GM12892 (cell line): Measurements from ENCODE around the gene UBE2E3.

ENCODE experiments used
- DNase-seq: peaks from one replicate; pipeline ENCODE4 v3.0.0; 2011; ENCODE audit not compliant: insufficient read length
- FAIRE-seq: peaks from 2 replicates; lab custom pipeline; 2011; peaks lifted over from hg19 to GRCh38; lab: Jason Lieb, UNC
- POLR2A ChIP-seq: IDR thresholded peaks from 2 replicates; pipeline ENCODE4 v1.6.1; 2011; ENCODE audit warnings: low read depth, low read length, control low read depth
- POLR2AphosphoS5 ChIP-seq: IDR thresholded peaks from 2 replicates; pipeline ENCODE4 v1.6.1; 2011; ENCODE audit warnings: low read depth, low read length, control low read depth
- TAF1 ChIP-seq: IDR thresholded peaks from 2 replicates; pipeline ENCODE4 v1.6.1; 2011; ENCODE audit warnings: low read depth, mild to moderate bottlenecking, control low read depth, low read length, borderline replicate concordance

UBE2E3 gene

GRCh38 chr2:180980943-180981911, 822 bp downstream of the UBE2E3 start:
- peak; percentile 9 for DNase-seq
- TF ChIP-seq POLR2AphosphoS5 = no peak
- no peak for TF ChIP-seq POLR2A
- no peak for TF ChIP-seq TAF1
- FAIRE-seq = peak; percentile 74

- FAIRE-seq (peak; percentile 85), DNase-seq (no peak)
- TF ChIP-seq TAF1 = no peak
- TF ChIP-seq POLR2A = no peak
- TF ChIP-seq POLR2AphosphoS5 = no peak
Measured at GRCh38 chr2:180983468-180984242, 3.2 kb downstream of the UBE2E3 start.

- no peak for DNase-seq
- TF ChIP-seq POLR2AphosphoS5 (no peak), POLR2A (no peak), TAF1 (no peak)
- no peak for FAIRE-seq
Measured at GRCh38 chr2:180985771-180986395, 5.5 kb downstream of the UBE2E3 start.

- no peak for FAIRE-seq
- TF ChIP-seq TAF1 = no peak
- no peak for TF ChIP-seq POLR2AphosphoS5
- TF ChIP-seq POLR2A = no peak
- DNase-seq = no peak
Measured at GRCh38 chr2:180987146-180987545, 6.7 kb downstream of the UBE2E3 start.

- DNase-seq (no peak), FAIRE-seq (no peak)
- TF ChIP-seq TAF1 (no peak), POLR2AphosphoS5 (no peak)
Measured at GRCh38 chr2:180990337-180990736, 9.9 kb downstream of the UBE2E3 start.

- DNase-seq (no peak), FAIRE-seq (peak; percentile 61)
- TF ChIP-seq TAF1 (no peak), POLR2AphosphoS5 (no peak), POLR2A (no peak)
Measured at GRCh38 chr2:180990794-180991193, 10.4 kb downstream of the UBE2E3 start.

- FAIRE-seq = no peak
- no peak for TF ChIP-seq POLR2AphosphoS5
- no peak for TF ChIP-seq TAF1
- TF ChIP-seq POLR2A = no peak
- no peak for DNase-seq
Measured at GRCh38 chr2:180991361-180991760, 11.0 kb downstream of the UBE2E3 start.

- TF ChIP-seq POLR2AphosphoS5 (no peak), TAF1 (no peak), POLR2A (no peak)
- DNase-seq = no peak
- FAIRE-seq = peak; percentile 78
Measured at GRCh38 chr2:180991820-180992219, 11.4 kb downstream of the UBE2E3 start.

- FAIRE-seq = peak; percentile 17
- no peak for DNase-seq
- TF ChIP-seq POLR2A (no peak), TAF1 (no peak), POLR2AphosphoS5 (no peak)
Measured at GRCh38 chr2:180992994-180993393, 12.6 kb downstream of the UBE2E3 start.

- TF ChIP-seq TAF1 (no peak), POLR2AphosphoS5 (no peak), POLR2A (no peak)
- FAIRE-seq (no peak), DNase-seq (no peak)
Measured at GRCh38 chr2:180999274-180999964, 19.0 kb downstream of the UBE2E3 start.

- DNase-seq (no peak), FAIRE-seq (peak; percentile 74)
- TF ChIP-seq POLR2AphosphoS5 = no peak
- no peak for TF ChIP-seq TAF1
- TF ChIP-seq POLR2A = no peak
Measured at GRCh38 chr2:181004647-181005325, 24.4 kb downstream of the UBE2E3 start.
